Measurements from ENCODE around the gene PHLDA2.

- no peak for TF ChIP-seq POLR2A (IDR thresholded peaks at IDR 0.05)
- TF ChIP-seq, protein P1, sequence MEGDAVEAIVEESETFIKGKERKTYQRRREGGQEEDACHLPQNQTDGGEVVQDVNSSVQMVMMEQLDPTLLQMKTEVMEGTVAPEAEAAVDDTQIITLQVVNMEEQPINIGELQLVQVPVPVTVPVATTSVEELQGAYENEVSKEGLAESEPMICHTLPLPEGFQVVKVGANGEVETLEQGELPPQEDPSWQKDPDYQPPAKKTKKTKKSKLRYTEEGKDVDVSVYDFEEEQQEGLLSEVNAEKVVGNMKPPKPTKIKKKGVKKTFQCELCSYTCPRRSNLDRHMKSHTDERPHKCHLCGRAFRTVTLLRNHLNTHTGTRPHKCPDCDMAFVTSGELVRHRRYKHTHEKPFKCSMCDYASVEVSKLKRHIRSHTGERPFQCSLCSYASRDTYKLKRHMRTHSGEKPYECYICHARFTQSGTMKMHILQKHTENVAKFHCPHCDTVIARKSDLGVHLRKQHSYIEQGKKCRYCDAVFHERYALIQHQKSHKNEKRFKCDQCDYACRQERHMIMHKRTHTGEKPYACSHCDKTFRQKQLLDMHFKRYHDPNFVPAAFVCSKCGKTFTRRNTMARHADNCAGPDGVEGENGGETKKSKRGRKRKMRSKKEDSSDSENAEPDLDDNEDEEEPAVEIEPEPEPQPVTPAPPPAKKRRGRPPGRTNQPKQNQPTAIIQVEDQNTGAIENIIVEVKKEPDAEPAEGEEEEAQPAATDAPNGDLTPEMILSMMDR (IDR thresholded peaks at IDR 0.05): no peak
Measured at GRCh38 chr11:2909133-2909902, 19.9 kb downstream of the PHLDA2 start.

Measured in Peyer's patch (tissue), 4 donors.